Fibroblast of skin of back (primary cell): Measurements from ENCODE around the gene SLC47A2. TPM values are rescaled to one million over a fixed set of nuclear protein-coding genes. Genes with fewer than 3 reads are reported as not detected.
"Not testable (repeated sequence)": the region's sequence is repeated elsewhere in the genome, so short reads cannot be mapped to it uniquely, and the experiment has no call there.

ENCODE experiments used
- DNase-seq: peaks from one replicate; pipeline ENCODE4 v3.0.0-alpha.2; 2013
- polyA plus RNA-seq, 2 experiments: library from polyadenylated mRNA; unstranded; fragments of 120-200 nt; gene quantifications; one replicate each; pipeline ENCODE4 v1.2.1, GENCODE V29; 2013; ENCODE audit not compliant: insufficient read length in 2 of 2

SLC47A2 gene, protein sequence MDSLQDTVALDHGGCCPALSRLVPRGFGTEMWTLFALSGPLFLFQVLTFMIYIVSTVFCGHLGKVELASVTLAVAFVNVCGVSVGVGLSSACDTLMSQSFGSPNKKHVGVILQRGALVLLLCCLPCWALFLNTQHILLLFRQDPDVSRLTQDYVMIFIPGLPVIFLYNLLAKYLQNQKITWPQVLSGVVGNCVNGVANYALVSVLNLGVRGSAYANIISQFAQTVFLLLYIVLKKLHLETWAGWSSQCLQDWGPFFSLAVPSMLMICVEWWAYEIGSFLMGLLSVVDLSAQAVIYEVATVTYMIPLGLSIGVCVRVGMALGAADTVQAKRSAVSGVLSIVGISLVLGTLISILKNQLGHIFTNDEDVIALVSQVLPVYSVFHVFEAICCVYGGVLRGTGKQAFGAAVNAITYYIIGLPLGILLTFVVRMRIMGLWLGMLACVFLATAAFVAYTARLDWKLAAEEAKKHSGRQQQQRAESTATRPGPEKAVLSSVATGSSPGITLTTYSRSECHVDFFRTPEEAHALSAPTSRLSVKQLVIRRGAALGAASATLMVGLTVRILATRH
- polyA plus RNA-seq (2013, experiment 1 of 2; ENCODE audit: insufficient read length) = not detected
- not detected for polyA plus RNA-seq (2013, experiment 2 of 2; ENCODE audit: insufficient read length)

DNA sequence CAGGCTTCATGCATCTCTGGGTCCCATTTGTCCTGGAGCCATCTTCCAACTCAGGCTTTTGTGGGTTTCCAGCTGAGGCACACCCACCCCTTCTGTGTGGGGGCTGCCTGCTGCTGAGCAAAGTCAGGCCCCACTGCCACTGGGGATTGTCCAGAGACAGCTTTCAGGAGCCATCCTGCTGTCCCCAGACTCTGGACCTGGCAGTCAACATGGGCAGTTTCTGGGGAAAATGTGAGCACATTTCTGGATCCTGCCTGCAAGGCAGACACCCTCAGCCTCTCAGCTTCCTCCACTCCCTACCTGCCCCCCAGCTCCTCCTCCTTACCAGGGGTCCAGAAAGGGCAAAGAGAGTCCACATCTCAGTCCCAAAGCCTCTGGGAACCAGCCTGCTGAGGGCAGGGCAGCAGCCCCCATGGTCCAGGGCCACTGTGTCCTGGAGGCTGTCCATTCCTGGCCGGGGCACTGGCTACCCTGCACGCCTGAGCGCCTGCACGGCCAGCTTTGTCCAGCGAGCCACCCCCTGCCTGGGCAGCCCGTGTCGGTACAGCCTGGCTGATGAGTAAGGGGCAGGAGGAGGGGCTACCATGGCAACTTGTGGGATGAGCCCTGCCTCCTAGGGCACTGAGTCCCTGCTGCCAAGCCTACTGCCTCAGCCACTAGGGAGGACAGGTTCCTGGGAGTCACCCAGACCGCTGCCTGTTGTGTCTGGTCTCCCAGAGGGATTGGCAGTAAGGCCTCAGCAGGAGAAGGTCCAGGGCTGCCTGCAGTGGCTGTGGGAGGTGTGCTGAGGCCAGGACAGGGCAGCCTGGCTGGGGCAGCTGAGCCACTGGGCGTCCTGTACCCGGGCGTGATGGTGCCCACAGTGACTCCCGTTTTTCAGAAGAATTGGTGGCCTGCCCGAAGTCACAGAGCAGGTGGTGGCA lies at the start of gene SLC47A2:
TSS of gene SLC47A2 (minus strand) at position 477 of the 923 bp plus-strand sequence. CDS start at position 448, 29 bp downstream.
- DNase-seq = no peak

DNA sequence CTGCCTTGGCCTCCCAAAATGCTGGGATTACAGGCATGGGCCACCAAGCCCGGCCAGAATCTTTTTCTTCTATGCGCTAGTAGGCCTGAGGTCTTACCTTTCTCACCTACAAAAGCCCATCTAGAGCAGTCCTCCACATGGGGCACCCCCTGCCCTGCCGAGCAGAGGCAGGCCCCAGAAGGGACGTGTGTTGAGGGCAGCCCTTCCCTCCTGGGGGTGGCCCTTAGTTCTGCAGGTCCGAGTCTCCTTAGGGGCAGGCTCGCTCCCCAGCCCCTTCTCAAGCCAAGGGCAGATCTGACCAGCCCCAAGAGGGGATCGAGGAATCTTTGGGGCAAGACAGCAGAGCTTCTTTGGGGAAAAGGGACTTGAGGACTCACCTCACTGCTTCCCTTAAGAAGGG lies 49.6 kb upstream of the SLC47A2 start:
- no peak for DNase-seq

DNA sequence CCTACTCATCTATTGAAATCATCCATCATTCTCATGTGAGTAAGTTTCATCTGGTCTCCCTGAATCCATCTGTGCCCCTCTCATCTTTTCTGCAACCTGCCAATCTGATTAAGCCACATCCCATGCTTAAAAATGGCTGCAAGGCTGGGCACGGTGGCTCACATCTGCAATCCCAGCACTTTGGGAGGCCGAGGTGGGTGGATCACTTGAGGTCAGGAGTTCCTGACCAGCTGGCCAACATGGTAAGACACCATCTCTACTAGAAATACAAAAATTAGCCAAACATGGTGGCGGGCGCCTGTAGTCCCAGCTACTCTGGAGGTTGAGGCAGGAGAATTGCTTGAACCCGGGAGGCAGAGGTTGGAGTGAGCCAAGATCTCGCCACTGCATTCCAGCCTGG lies 47.6 kb upstream of the SLC47A2 start:
- DNase-seq = not testable (repeated sequence)

DNA sequence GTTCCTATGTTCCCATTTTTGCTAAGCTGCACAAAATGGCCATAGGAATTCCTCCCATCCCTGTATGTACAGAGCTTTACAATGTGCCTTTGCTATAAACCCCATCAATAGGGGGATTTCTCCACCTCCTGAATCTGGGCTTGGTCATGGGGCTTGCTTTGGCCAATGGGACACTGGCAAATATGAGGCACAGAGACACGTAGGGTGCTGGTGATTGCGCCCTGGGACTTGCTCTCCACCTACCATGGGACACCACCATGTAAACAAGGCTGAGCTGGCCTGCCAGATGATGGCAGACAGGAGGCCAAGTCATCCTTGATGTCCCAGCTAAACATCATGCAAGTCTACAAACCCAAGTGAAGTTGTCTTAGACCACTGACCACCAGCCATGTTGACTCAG lies 47.0 kb upstream of the SLC47A2 start:
- DNase-seq = no peak

DNA sequence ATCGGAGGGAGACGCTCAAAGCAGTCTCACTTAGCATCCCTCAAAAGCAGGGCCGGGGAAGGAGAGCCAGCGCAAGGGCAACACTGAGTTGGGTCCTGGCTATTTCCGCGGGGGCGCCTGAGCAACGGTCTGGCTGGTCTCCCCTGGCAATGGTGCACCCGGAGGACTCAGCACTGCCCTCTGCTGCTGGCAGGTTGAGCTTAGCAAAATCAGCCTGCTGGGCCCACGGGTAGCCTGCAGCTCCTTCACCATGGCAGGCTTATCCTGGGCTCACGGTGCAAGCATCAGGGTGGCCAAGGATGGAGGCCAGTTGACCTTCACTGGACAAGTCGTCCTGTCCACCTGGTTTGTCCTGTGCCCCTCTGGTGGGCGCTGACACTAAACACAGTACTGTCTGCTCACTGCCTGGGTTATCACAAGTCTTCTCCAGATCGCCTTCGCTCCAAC lies 46.2 kb upstream of the SLC47A2 start:
- peak; percentile 57 for DNase-seq

DNA sequence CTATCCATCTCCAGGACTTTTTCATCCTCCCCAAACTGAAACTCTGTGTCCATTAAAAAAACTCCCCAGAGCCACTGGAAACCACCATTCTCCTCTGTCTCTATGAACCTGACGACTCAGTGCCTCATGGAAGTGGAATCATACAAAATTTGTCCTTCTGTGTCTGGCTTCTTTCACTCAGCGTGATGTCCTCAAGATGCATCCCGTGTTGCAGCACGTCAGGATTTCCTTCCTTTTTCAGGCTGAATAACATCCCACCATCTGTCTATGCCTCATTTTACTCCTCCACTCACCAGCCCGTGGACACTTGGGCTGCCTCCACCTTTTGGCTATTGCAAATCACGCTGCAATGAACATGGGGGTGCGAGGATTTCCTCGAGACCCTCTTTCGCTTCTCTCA lies 44.4 kb upstream of the SLC47A2 start:
- no peak for DNase-seq

DNA sequence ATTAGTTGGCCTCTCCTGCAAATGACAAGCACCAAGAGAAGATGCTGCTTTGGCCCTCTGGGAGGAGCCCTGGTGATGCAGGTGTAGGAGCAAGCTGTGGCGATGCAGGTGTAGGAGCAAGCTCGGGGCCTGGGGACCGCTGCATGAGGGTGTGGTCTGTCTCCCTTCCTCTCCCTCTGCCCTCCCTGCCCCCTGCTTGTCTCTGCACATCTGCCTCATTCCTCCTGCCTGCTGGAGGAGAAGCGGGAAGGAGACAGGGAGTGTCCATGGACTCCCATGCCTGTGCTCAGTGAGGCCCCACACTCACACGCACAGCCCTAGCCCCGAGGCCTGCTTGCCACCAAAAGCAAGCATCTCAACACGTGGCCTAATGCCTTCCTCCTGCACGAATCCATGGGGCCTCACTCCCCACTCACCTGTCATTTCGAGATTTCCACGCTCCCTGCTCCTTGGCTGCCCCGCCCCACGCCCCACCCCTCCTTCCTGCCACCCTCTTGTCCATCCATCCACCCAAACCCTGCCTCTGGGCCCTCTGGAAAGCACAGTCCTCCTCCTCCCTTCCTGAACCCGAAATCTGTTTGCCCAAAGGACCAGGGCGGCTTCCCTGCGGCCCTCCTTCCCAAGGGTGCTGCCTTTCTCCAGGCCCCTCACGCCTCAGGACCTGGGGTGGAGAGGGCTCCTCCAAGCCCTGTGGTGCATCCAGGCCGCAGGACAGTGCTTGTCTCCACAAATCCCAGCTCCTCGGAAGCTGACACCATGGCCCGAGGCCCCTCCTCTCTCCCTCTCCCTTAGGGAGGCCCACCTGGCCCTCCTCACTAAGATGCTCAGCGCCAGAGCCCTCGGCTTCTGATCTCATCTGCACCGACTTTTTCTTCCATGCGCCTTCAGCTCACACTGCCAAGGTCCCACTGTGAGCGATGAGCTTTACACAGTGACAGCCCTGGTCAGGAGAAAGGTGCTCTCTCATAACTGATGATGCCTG lies 43.5 kb upstream of the SLC47A2 start:
- DNase-seq = no peak

DNA sequence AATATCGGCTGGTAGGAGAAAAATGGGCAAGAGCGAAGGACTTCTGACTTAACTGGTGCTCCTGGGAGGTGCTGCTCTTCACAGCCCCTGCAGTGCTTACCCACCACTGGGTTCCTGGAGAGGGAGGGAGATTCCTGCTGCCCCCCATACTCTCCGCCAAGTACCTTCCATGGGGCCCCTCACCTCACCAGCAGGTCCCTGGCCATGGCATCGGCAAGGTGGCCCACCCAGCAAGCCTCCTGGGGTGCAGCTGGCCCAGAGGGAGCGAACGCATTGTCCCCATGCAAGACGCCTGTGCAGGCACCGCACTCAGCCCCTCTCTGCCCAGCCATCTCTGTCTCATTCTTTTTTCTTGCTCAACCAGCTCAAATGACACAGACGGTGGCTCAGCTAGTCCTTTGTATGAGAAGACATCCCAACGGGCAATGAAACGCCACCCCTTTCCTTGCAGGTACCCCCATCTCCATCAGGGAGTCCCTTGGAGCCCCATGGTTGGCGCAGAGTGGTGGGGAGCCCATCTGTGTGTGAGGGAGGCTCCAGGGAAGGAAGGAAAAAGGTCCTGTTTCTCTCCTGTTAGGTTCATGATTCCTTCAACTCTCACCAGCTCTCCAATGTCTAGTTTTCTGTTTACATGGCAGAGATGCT lies 41.3 kb upstream of the SLC47A2 start:
- DNase-seq = no peak

DNA sequence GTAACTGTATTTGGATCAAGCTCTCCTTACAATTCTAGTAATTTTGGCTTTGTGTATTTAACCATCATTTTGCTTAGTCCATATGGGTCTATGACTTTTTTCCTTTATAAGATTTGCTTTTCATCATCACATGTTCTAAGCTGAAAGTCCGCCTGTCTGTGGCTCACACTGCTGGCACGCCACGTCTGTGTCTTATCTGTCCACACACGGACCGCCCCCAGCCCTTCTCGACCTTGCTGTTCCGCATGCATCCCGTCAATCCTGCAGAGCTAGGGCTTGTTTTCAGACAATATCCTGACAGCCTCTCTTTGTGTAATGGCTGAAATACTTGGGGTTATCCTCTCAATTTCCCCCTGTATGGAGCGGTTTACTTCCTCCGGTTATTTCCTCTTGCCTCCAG lies 40.2 kb upstream of the SLC47A2 start:
- no peak for DNase-seq

DNA sequence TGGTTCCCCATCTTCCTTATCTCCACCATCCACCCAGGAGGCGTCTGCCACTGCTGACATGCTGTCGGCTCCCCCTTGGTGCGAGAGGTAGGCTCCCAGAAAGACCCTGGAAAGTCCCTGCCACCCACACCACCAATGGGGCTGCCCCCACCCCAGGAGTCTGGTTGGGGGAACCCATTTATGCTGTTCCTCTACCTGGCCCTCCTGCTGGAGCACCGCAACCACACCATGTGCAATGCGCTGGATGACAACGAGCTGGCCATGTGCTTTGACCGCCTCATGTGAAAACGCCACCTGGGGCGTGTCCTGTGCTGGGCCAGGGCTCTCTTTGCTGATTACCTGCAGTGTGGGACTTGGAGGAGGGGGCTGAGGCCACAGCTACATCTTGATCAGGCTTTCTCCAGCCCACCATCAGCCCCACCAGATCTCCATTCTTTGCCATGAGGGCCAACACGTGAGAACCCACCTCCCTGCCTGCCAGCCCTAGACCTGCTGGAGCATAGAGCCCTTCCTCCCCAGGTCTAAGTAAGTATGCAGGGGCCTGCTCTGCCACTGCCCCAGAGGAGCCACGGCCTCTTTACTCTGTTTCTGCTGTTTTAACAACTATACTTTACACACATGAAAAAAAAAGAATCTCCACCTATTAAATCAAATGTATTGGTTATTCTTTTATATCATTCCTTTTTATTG lies 39.6 kb upstream of the SLC47A2 start:
- no peak for DNase-seq

DNA sequence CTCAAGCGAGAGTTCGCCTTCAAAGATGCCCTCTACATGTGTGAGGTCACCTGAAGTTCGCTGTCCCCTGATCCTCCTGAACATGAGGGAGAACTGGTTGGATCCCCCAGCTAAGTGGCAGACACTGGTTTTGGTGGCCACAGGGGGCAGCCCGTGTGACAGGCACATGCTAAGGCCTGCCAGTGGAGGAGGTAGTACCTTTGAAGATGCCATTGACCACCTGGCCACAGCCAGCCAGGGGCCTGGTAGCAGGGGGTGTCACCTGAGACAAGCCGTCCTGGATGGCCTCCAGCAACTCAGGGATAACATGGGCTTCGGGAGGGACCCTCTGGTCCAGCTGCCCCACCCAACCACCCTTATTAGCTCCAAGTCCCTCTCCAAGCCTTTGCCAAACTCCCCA lies 39.0 kb upstream of the SLC47A2 start:
- no peak for DNase-seq

DNA sequence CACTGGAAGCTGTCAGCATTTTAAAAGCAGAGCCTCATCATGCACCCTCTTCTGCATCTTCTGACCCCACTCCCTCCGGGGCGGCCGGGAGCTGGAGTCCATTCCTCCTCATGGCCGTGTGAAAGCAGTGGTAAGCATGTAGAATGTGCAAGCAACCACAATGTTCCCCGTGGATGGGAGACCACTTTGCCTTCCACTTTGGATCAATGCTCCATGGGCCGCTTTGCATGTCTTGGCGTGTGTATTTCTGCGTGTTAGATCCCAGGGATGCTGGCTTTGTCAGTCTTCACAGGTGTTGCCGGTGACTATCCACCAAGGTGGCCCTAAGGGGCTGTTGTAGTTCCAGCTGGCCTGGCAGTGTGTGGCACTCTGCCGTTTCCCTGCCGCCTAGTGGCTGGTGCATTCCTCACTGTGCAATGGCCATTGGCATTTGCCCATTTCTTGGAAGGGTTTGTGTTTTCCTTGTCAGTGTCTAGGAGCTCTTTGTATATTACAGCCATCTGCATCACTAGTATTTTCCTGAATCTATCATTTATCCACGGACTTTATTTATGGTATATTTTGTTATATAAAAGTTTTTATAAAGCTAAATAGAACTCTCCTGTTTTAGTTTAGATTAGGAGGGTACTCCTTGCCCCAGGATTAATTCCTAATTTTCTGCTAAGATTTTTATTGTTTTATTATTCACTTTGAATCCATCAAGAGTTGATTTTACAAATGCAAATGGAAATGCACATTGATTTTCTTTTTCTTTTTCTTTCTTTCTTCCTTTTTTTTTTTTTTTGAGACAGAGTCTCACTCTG lies 37.5 kb upstream of the SLC47A2 start:
- DNase-seq = no peak

DNA sequence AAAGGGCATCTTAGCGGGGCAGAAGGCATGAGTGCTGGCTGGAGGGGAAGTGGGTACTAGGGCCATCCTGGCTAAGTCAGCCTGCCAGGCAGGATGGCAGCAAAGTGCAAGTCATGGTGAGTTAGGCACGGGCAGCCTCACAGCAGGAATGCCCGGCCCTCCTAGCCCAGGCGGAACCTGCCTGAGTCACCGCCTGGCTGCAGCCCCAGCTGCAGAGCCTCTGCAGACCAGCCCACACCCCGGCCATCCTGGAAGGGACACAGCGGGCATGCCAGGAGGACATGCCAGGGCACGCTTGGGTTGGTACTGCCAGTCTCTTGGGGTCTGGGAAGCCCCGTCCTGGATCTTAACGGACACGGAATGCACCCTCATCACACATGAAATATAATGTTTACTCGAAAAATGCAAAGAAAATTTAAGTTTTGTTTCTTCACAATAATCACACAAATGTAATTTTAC lies 36.7 kb upstream of the SLC47A2 start:
- peak; percentile 70 for DNase-seq

DNA sequence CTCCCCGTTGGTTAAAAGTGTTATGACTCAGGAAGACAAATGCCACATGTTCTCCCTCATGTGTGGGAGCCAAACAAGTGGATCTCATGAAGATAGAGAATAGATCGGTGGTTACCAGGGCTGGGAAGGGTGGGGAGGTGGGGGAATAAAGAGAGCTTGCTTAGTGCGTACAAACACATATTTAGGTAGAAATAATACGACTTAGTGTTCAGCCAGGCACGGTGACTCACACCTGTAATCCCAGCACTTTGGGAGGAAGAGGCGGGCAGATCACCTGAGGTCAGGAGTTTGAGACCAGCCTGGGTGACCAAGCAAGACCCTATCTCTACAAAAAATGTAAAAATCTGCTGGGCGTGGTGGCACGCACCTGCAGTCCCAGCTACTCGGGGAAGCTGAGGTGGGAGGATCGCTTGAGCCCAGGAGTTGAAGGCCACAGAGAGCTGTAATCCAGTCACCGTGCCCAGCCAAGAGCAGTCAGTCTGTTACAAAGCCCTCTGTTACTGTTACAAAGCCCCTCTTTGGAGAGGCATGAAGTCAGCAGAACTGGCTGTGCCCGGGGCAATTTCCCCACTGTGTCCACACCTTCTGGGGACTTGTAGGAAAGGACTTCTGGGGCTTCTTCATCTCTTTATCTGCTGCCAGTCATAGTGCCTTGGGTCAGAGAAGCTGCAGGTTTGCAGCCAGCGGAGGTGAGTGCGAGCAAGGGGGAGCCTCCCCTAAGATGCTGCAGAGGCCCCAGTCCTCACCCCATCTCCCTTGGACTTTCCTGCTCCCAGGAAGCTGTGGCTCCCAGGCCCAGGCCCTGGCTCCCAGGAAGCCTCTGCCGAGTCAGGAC lies 36.0 kb upstream of the SLC47A2 start:
- DNase-seq = no peak

DNA sequence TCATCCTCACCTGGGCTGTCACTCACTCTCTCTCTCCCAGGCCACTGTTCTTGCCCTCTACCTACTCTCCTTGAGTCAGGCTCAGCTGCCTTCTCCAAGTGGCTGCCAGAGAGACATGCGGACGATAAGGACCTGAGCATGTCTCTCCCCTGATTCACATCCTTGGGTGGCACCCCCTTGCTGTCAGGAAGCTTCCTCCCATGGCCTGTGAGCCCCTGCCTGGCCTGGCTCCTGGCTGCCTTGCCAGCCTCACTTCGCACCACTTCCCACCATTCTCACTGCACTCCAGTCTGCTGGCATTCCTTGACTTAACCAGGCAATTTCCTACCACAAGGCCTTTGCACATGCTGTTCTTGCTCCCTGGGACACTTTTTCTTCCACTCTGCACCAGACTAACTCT lies 34.5 kb upstream of the SLC47A2 start:
- DNase-seq = no peak

DNA sequence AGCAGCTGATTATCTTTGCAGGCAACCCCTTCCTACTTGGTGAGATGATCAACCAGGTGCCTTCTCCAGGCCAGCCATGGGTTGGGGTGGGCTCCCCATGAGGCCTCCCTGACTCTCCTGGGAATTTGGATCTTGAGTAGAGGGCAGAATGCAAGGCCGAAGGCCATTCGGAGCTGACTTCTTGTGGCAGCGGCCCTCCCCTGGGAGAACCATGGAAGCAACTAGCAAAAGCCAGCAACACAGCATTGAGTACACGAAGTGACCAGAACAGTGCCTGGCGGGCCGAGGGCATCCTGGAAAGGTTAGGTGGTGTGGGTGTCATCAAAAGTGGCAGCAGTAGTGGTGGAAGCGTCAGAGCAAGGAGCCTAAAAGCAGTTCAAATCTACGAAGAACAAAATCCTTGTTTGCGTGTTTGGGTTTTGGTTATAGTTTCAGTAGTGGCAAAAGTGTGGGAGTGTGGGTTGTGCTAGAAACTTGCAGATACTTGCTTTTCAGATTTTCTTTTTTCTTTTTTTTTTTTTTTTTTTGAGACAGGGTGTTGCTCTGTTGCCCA lies 33.7 kb upstream of the SLC47A2 start:
- no peak for DNase-seq

DNA sequence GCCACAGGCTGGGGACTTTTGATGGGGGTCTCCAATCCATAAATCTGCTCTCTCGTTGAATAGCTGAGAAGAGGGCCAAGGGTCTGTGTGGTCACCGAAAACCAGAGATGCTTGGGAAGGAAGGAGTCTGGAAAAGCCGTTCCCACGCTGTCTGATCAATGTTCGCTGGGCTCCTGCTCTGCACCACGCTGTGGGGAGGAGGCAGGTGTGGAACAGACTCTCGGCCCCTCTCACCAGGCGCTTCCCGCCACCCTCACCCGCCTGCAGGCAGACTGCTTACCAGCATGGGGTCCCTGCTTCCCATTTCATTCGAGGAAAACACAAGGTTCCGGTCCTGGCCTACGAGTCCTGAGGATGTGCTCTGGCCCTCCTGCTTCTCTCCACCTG lies 32.4 kb upstream of the SLC47A2 start:
- no peak for DNase-seq
